Brain pericyte (primary cell): ENCODE results near the gene RP2.

ENCODE experiments used
- DNase-seq: peaks from one replicate; pipeline ENCODE4 v3.0.0-alpha.2; 2012; ENCODE audit warnings: low read depth, low spot score

The RP2 gene

DNA sequence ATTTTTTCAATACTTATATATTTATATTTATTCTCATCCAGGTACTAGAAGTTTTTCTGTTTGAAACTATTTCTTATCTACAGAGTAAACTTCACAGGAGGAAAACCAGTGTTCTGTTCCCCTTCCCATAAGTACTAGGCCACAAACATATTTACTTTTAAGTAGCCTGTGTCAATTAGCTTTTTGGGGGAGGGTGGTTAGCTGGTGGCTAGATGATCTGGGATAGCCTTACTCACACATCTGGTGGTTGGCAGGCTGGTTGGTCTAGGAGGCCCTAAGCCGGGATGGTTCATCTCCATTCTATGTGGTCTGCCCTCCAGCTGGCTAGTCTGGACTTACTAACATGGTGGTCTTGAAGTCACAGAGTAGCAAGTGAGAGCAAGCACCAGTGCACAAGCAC, 81.6 kb downstream of the RP2 start:
- no peak for DNase-seq

DNA sequence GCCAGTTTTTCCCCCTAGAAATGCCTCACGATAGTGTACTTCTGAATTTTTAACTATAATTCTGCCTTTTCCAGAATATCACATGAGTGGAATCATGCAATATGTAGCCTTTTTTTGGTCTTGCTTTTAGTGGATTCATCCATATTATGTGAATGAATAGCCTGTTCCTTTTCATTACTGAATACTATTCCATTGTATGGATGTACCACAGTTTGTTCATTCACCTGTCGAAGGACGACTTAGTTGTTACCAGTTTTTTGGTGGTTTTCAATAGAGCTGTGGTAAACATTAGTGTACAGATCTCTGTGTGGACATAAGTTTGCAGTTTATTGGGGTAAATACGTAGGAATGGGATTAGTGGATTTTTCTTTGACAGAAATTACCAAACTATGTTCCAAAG, 83.4 kb downstream of the RP2 start:
- no peak for DNase-seq

DNA sequence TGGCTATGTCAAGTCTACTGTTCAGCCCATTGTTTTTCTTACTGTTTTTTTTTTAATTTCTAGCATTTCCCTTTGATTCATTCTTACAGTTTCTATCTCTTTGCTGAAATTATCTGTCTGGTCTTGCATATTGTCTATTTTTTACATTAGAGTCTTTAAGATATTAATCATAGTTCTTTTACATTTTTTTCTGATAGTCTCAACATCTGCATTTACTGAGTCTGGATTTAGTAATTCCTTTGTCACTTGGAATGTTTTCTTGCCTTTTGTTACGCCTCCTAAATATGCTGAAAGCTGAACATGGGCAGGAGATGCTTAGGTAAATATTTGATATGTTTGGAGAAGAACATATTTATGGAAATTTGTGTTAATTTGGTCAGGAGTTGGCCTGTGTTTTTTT, 85.8 kb downstream of the RP2 start:
- no peak for DNase-seq

DNA sequence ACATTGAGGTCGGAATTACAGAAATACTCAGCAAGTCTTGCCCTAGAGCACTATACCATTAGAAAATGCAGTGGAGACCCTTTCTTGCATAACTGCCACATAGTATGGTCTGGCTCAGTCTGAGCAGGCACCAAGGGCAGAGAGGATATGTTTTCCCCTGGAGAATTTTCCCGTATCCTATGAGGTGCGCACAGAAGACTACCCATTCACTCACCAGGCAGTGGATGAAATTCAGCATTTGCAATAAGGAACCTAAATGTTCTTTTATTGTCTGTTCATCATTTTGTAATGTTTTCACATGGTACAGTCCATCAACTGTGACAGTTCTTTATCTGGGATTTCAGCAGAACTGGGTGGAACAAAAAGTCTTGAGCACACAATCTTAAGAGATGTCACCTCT, 90.9 kb downstream of the RP2 start:
- no peak for DNase-seq

DNA sequence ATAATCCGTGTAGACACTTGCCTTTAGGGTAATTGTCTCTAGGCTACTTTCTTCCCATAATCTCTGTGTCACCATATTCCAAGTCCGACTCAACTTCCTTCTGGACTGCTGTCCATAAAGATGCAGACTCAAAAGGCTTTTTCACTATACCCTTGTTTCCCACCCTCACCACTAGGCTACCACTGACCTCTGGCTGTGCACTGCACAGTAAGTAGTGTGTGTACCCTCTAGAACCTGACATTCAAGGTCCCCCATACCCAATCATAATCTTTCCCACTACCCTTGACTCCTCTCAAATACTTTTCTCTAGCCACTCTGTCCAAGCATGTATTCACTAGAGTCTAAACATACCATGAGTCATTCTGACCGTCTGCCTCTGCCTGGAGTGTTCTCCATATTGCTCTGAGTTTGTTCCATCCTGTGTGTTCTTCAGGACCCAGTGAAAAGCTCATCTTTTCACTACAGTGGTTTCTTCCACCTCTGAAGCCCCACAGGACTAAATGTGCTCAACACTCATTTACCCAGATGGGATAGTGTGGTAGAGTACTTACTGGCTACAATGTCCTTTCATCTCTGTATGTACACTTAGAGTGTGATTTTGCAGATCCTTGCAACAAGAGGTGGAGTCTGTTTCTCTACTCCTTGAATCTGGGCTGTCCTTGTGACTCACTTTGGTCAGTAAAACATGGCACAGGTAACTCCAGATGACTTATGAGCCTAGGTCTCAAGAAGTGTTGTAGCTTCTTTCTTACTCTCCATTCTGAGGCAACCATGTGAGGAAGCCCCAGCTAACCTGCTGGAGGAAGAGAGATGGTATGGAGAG, 92.8 kb downstream of the RP2 start:
- DNase-seq, result no peak
